B cell (primary cell): ENCODE results near the gene LCN10. TPM values are rescaled to one million over a fixed set of nuclear protein-coding genes. Genes with fewer than 3 reads are reported as not detected.
"Not testable (repeated sequence)": the region's sequence is repeated elsewhere in the genome, so short reads cannot be mapped to it uniquely, and the experiment has no call there.

ENCODE experiments used
- ATAC-seq: fragments of 200-7000 bp; cut with Tn5 transposase; one replicate; pipeline ENCODE4 v1.10.0; 2021; ENCODE audit warnings: low read depth, mild to moderate bottlenecking, moderate number of reproducible peaks, moderate library complexity
- CTCF ChIA-PET: fragments of 350-600 bp; sonication (Branson Sonifier 250); formaldehyde crosslinking; loops from one replicate; lab custom pipeline; 2021; ENCODE audit warnings: antibody characterized with exemption, inconsistent platforms; lab: Charles Lee
- POLR2A ChIA-PET: fragments of 350-600 bp; sonication (Branson Sonifier 250); formaldehyde crosslinking; loops from one replicate; lab custom pipeline; 2021; ENCODE audit warnings: antibody characterized with exemption; lab: Charles Lee
- DNase-seq: peaks from one replicate; pipeline ENCODE4 v3.0.0; 2013
- H2AFZ ChIP-seq: 2 replicates; pipeline ENCODE4 v1.6.1; 2012; ENCODE audit warnings: mild to moderate bottlenecking, low read depth, low read length; ENCODE audit not compliant: insufficient read depth, poor library complexity, severe bottlenecking
- H3K27ac ChIP-seq, 2 donors: 1 replicate in 1 of 2; 2 replicates in 1 of 2; pipeline ENCODE4 v1.5.1; 2012 to 2013; ENCODE audit warnings: low read length in 2 of 2, mild to moderate bottlenecking in 2 of 2, moderate library complexity in 1 of 2
- H3K27me3 ChIP-seq, 4 experiments: fragments of 200-600 bp in 1 of 4; sonication (generic) in 1 of 4; replicated peaks in 1 of 4; 1 replicate in 2 of 4; 2 replicates in 2 of 4; pipeline versions ENCODE4 v1.6.1 to v1.7.0; 2013 to 2016; ENCODE audit warnings: low read length in 3 of 4, mild to moderate bottlenecking in 2 of 4, mixed read lengths in 1 of 4, moderate library complexity in 1 of 4; ENCODE audit not compliant: insufficient read depth in 4 of 4, control insufficient read depth in 3 of 4; ENCODE audit errors: control extremely low read depth in 1 of 4
- H3K36me3 ChIP-seq, 2 experiments: replicated peaks in 1 of 2; 1 replicate in 1 of 2; 2 replicates in 1 of 2; pipeline versions ENCODE4 v1.6.1 to v1.7.1; 2013; ENCODE audit warnings: low read length in 1 of 2; ENCODE audit not compliant: insufficient read depth in 2 of 2, control insufficient read depth in 1 of 2; ENCODE audit errors: control extremely low read depth in 1 of 2, extremely low read depth in 1 of 2
- H3K4me1 ChIP-seq, 2 donors: fragments of 200-600 bp in 1 of 2; sonication (generic) in 1 of 2; 1 replicate in 1 of 2; 2 replicates in 1 of 2; pipeline versions ENCODE4 v1.5.1 to v1.6.1; 2013 to 2017; ENCODE audit warnings: low read length in 2 of 2; ENCODE audit not compliant: control insufficient read depth in 2 of 2, insufficient read depth in 2 of 2
- H3K4me2 ChIP-seq: replicated peaks from 2 replicates; pipeline ENCODE3; 2012; ENCODE audit warnings: mild to moderate bottlenecking, low read depth, low read length; ENCODE audit not compliant: poor library complexity, severe bottlenecking
- H3K4me3 ChIP-seq, 5 experiments: fragments of 200-600 bp in 1 of 5; sonication (generic) in 1 of 5; 1 replicate in 3 of 5; 2 replicates in 2 of 5; pipeline versions ENCODE4 v1.5.1 to v1.7.0; 2011 to 2016; ENCODE audit warnings: low read length in 4 of 5, mild to moderate bottlenecking in 4 of 5, low read depth in 2 of 5, control low read depth in 1 of 5, moderate library complexity in 1 of 5; ENCODE audit not compliant: insufficient read depth in 1 of 5; ENCODE audit errors: control extremely low read depth in 1 of 5, extremely low read depth in 1 of 5
- H3K79me2 ChIP-seq: fragments of 200-600 bp; sonication (generic); one replicate; pipeline ENCODE4 v1.6.0; 2016; ENCODE audit warnings: low read length; ENCODE audit not compliant: control insufficient read depth, insufficient read depth
- H3K9ac ChIP-seq: fragments of 200-600 bp; sonication (generic); 2 replicates; pipeline ENCODE4 v1.6.1; 2017; ENCODE audit warnings: mild to moderate bottlenecking, low read length, moderate library complexity
- H3K9me3 ChIP-seq, 3 donors: one replicate each; pipeline versions ENCODE4 v1.6.1 to v1.7.1; 2013; ENCODE audit warnings: low read length in 2 of 3; ENCODE audit not compliant: control insufficient read depth in 2 of 3, insufficient read depth in 1 of 3; ENCODE audit errors: control extremely low read depth in 1 of 3
- H4K20me1 ChIP-seq: 2 replicates; pipeline ENCODE4 v1.6.0; 2012; ENCODE audit warnings: mild to moderate bottlenecking, low read length; ENCODE audit not compliant: insufficient read depth, control insufficient read depth, poor library complexity, severe bottlenecking
- H3K27ac Mint-ChIP-seq: one replicate; pipeline ENCODE4 v1.8.0; 2021; ENCODE audit warnings: mixed read lengths
- H3K27me3 Mint-ChIP-seq: one replicate; pipeline ENCODE4 v1.8.0; 2021; ENCODE audit warnings: mixed read lengths
- H3K4me1 Mint-ChIP-seq: one replicate; pipeline ENCODE4 v1.8.0; 2021; ENCODE audit warnings: mixed read lengths
- H3K4me3 Mint-ChIP-seq: one replicate; pipeline ENCODE4 v1.8.0; 2021; ENCODE audit warnings: mixed read lengths
- H3K9me3 Mint-ChIP-seq: one replicate; pipeline ENCODE4 v1.8.0; 2022; ENCODE audit warnings: mixed read lengths; ENCODE audit not compliant: insufficient read depth
- EZH2 ChIP-seq: IDR thresholded peaks from 2 replicates; pipeline ENCODE4 v1.6.1; 2012; ENCODE audit warnings: borderline replicate concordance, low read depth, mild to moderate bottlenecking, moderate library complexity, low read length; ENCODE audit not compliant: insufficient read depth, poor library complexity, severe bottlenecking
- WGBS: methylation state at CpG from one replicate; pipeline ENCODE4 v1.1.5; 2013; ENCODE audit warnings: missing lambda C conversion rate; ENCODE audit not compliant: insufficient coverage; 5-methylcytosine and 5-hydroxymethylcytosine counted together
- intact Hi-C: fragments of 100-400 bp; cut with micrococcal nuclease; formaldehyde crosslinking; loops from one replicate; pipeline ENCODE4 v1.10.0; 2022
- polyA plus RNA-seq: library from polyadenylated mRNA; depleted of rRNA; stranded (reverse); fragments of >200 nt; gene quantifications from 2 replicates; pipeline ENCODE4 v1.2.3, GENCODE V29; 2012
- total RNA-seq, 2 donors: library from RNA; stranded (reverse); fragments of 120-200 nt in 1 of 2; gene quantifications; 1 replicate in 1 of 2; 2 replicates in 1 of 2; pipeline versions ENCODE4 v1.2.3 to v1.2.4, GENCODE V29; 2013 to 2022
- TF ChIP-seq, protein P1 (sequence below): fragments of 200-600 bp; IDR thresholded peaks from one replicate; pipeline ENCODE4 v1.8.0; 2022; ENCODE audit warnings: antibody characterized with exemption, mild to moderate bottlenecking

Gene LCN10
- total and polyA plus RNA-seq, 2 donors (not counting 1 experiment from before 2014, with no cell fraction given) = 76.3 to 93.0 TPM

DNA sequence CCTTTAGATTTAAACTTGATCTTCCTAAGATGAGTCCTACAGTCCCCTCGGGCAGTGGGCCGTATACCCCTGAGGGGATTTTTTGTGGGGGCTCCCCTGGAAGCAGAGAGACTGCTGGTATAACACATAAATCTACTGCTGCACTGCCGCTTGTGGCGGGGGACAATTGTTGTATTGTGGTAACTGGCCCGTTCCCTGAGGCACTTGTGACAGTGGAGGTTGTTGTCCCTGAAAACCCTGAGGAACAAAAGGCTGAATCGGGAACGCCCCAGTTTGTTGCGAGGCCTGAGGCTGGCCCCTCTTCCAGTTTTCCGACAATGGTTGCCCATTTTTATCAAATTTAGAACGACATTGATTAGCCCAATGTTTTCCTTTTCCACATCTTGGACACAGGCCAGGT is 43.7 kb upstream of the LCN10 start:
- no peaks in the 10 kb centered on the region for H3K36me3 ChIP-seq
- no peak overlapping the region for H3K4me2 ChIP-seq
- intact Hi-C loops = no loop called here
- POLR2A ChIA-PET = no interaction called here
- no peak for ATAC-seq
- TF ChIP-seq EZH2 = no peak
- TF ChIP-seq, protein P1, sequence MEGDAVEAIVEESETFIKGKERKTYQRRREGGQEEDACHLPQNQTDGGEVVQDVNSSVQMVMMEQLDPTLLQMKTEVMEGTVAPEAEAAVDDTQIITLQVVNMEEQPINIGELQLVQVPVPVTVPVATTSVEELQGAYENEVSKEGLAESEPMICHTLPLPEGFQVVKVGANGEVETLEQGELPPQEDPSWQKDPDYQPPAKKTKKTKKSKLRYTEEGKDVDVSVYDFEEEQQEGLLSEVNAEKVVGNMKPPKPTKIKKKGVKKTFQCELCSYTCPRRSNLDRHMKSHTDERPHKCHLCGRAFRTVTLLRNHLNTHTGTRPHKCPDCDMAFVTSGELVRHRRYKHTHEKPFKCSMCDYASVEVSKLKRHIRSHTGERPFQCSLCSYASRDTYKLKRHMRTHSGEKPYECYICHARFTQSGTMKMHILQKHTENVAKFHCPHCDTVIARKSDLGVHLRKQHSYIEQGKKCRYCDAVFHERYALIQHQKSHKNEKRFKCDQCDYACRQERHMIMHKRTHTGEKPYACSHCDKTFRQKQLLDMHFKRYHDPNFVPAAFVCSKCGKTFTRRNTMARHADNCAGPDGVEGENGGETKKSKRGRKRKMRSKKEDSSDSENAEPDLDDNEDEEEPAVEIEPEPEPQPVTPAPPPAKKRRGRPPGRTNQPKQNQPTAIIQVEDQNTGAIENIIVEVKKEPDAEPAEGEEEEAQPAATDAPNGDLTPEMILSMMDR = no peak
- no peaks in the 10 kb centered on the region for H4K20me1 ChIP-seq
- no peaks in the 10 kb centered on the region for H3K27me3 ChIP-seq
- no peak overlapping the region for H3K4me3 ChIP-seq
- H2AFZ ChIP-seq = no peak overlapping the region
- DNase-seq = no peak
- no peak overlapping the region for H3K4me3 Mint-ChIP-seq
- no peak overlapping the region for H3K27ac ChIP-seq
- no peaks in the 10 kb centered on the region for H3K79me2 ChIP-seq
- 85% methylated on average over 3 of the region's 10 CpGs for WGBS
- no peaks in the 10 kb centered on the region for H3K27me3 Mint-ChIP-seq
- peaks cover 8 to 14% of the 10 kb centered on the region in 2 donors for H3K4me1 ChIP-seq
- CTCF ChIA-PET = interaction anchor here (0.8 to 10.5 kb wide), 16 partner anchors 8 to 441 kb away, joined by 3 to 106 read pairs (median 4); partner anchors contain the start of genes AJM1, FUT7, RABL6 and RNF224
- H3K9me3 Mint-ChIP-seq = no peaks in the 10 kb centered on the region
- peaks cover 19% of the 10 kb centered on the region for H3K4me1 Mint-ChIP-seq
- H3K27ac Mint-ChIP-seq = no peak overlapping the region
- no peak overlapping the region for H3K9ac ChIP-seq
- no peaks in the 10 kb centered on the region for H3K9me3 ChIP-seq

DNA sequence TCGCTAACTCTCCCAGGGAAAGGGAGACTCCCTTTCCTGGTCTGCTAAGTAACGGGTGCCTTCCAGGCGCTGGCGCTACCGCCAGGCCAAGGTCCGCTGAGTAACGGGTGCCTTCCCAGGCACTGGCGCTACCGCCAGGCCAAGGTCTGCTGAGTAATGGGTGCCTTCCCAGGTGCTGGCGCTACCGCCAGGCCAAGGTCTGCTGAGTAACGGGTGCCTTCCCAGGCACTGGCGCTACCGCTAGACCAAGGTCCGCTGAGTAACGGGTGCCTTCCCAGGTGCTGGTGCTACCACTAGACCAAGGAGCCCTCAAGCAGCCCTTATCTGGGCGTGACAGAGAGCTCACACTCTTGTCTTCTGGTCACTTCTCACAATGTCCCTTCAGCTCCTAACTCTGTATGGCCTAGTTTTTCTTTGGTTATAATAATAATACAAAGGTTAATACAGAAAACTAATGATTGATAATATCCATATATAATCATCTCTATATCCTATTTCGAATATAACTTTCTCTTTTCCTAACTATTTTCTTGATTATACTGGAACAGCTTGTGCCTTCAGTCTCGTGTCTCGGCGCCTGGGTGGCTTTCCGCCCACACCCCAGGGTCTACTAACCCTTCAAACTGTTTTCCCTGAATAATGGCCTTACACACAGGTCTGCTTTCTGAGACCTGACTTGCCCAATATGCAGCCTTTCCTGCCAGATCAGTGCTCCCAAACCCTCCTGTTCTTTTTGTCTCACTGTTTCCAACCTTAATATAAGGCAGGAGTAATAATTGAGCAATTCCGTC is 43.0 kb upstream of the LCN10 start:
- peaks cover 13% of the 10 kb centered on the region for H3K4me1 Mint-ChIP-seq
- H2AFZ ChIP-seq, H3K4me2 ChIP-seq, H3K4me3 Mint-ChIP-seq, H4K20me1 ChIP-seq, H3K9ac ChIP-seq, H3K27me3 ChIP-seq, H3K79me2 ChIP-seq, intact Hi-C loops, POLR2A ChIA-PET, H3K27me3 Mint-ChIP-seq, H3K27ac Mint-ChIP-seq, ATAC-seq, H3K27ac ChIP-seq, DNase-seq, H3K9me3 Mint-ChIP-seq, H3K4me3 ChIP-seq, H3K9me3 ChIP-seq, H3K36me3 ChIP-seq: not testable (repeated sequence)
- CTCF ChIA-PET = interaction anchor here (1.2 to 10.5 kb wide), 13 partner anchors 11 to 281 kb away, joined by 3 to 106 read pairs (median 5); partner anchors contain the start of genes AJM1, FUT7 and RABL6
- H3K4me1 ChIP-seq = peaks cover 8 to 11% of the 10 kb centered on the region in 2 donors
- WGBS = 79% methylated on average over 20 of the region's 23 CpGs
